ENCODE results near the gene KDM1B. TPM values are rescaled to one million over a fixed set of nuclear protein-coding genes. Genes with fewer than 3 reads are reported as not detected.
"Not testable (repeated sequence)": the region's sequence is repeated elsewhere in the genome, so short reads cannot be mapped to it uniquely, and the experiment has no call there.

Gene KDM1B
- total and polyA plus RNA-seq, 9 donors = 4.7 to 21.7 (median 13.7) TPM

- H3K36me3 ChIP-seq = no peaks in the 10 kb centered on the region
- H3K4me1 ChIP-seq (ENCODE audit: insufficient read depth) = no peaks in the 10 kb centered on the region
- H3K9me3 ChIP-seq = peaks cover 0 to 4% of the 10 kb centered on the region in 2 donors
- TF ChIP-seq POLR2A (IDR thresholded peaks at IDR 0.05) (no peak), CTCF (IDR thresholded peaks at IDR 0.05) (no peak), EP300 (IDR thresholded peaks at IDR 0.05) (no peak)
- intact Hi-C loops (cut with DNase I) = no loop called here
- H3K27me3 ChIP-seq = no peaks in the 10 kb centered on the region
- H3K4me3 ChIP-seq = no peak overlapping the region
- no peak overlapping the region for H3K27ac ChIP-seq
- DNase-seq = no peak
- WGBS, 3 donors = 79 to 86% (median 81%) methylated on average over 7 of the region's 7 CpGs
Measured at GRCh38 chr6:18171871-18172270, 16.6 kb downstream of the KDM1B start.

DNA sequence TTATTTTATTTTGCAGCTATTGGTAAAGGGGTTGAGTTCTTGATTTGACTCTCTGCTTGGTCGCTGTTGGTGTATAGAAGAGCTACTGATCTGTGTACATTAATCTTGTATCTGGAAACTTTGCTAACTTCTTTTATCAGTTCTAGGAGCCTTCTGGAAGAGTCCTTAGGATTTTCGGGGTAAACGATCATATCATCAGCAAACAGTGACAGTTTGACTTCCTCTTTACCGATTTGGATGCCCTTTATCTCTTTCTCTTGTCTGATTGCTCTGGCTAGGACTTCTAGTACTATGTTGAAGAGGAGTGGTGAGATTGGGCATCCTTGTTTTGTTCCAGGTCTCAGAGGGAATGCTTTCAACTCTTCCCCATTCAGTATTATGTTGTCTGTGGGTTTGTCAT, 21.0 kb downstream of the KDM1B start:
- DNase-seq; H3K4me3 ChIP-seq; H3K36me3 ChIP-seq; H3K4me1 ChIP-seq (ENCODE audit: insufficient read depth); H3K9me3 ChIP-seq; intact Hi-C loops (cut with DNase I); H3K27me3 ChIP-seq; H3K27ac ChIP-seq: not testable (repeated sequence)
- WGBS, 3 donors = 90 to 95% (median 92%) methylated on average over 4 of the region's 4 CpGs

- no peak for TF ChIP-seq CTCF (IDR thresholded peaks at IDR 0.05)
- no peak for DNase-seq
- WGBS, 3 donors = 94 to 98% (median 98%) methylated on average over 4 of the region's 4 CpGs
- intact Hi-C loops (cut with DNase I) = no loop called here
- H3K4me3 ChIP-seq = no peak overlapping the region
- no peaks in the 10 kb centered on the region for H3K9me3 ChIP-seq
- H3K27ac ChIP-seq = no peak overlapping the region
- H3K27me3 ChIP-seq = no peaks in the 10 kb centered on the region
- H3K36me3 ChIP-seq = no peaks in the 10 kb centered on the region
- no peaks in the 10 kb centered on the region for H3K4me1 ChIP-seq (ENCODE audit: insufficient read depth)
Measured at GRCh38 chr6:18177286-18177965, 22.2 kb downstream of the KDM1B start.

GRCh38 chr6:18178960-18179615, 23.9 kb downstream of the KDM1B start:
- TF ChIP-seq EP300 (IDR thresholded peaks at IDR 0.05) = no peak
- no peak for TF ChIP-seq POLR2A (IDR thresholded peaks at IDR 0.05)
- no peak for TF ChIP-seq CTCF (IDR thresholded peaks at IDR 0.05)
- intact Hi-C loops (cut with DNase I) = no loop called here
- no peak for DNase-seq
- Histone ChIP-seq H3K27ac (no peak overlapping the region), H3K9me3 (no peaks in the 10 kb centered on the region), H3K4me3 (no peak overlapping the region), H3K27me3 (no peaks in the 10 kb centered on the region), H3K4me1 (ENCODE audit: insufficient read depth) (no peaks in the 10 kb centered on the region), H3K36me3 (no peaks in the 10 kb centered on the region)
- 86 to 92% (median 90%) methylated on average over 3 of the region's 3 CpGs for WGBS, 3 donors

GRCh38 chr6:18179770-18180356, 24.6 kb downstream of the KDM1B start:
- H3K4me3 ChIP-seq = no peak overlapping the region
- H3K27me3 ChIP-seq = no peaks in the 10 kb centered on the region
- intact Hi-C loops (cut with DNase I) = no loop called here
- WGBS, 3 donors = 89 to 92% (median 89%) methylated on average over 5 of the region's 5 CpGs
- no peak for DNase-seq
- H3K4me1 ChIP-seq (ENCODE audit: insufficient read depth) = no peaks in the 10 kb centered on the region
- TF ChIP-seq EP300 (IDR thresholded peaks at IDR 0.05) (no peak), POLR2A (IDR thresholded peaks at IDR 0.05) (no peak), CTCF (IDR thresholded peaks at IDR 0.05) (no peak)
- H3K27ac ChIP-seq = no peak overlapping the region
- H3K36me3 ChIP-seq = no peaks in the 10 kb centered on the region
- H3K9me3 ChIP-seq = no peaks in the 10 kb centered on the region

All from ovary (tissue), 9 donors.